Neural progenitor cell (in vitro differentiated cells): Measurements from ENCODE around the gene PDP2.

Experiments
- EZH2 ChIP-seq: fragments of 200-600 bp; sonication (generic); IDR thresholded peaks from 2 replicates; pipeline ENCODE4 v1.6.1; 2017; ENCODE audit warnings: antibody characterized with exemption, mild to moderate bottlenecking, moderate library complexity
- TF ChIP-seq, protein P1 (sequence below): fragments of 200-600 bp; sonication (generic); IDR thresholded peaks from 2 replicates; pipeline ENCODE4 v1.5.1; 2017; ENCODE audit warnings: antibody characterized with exemption, mild to moderate bottlenecking

DNA sequence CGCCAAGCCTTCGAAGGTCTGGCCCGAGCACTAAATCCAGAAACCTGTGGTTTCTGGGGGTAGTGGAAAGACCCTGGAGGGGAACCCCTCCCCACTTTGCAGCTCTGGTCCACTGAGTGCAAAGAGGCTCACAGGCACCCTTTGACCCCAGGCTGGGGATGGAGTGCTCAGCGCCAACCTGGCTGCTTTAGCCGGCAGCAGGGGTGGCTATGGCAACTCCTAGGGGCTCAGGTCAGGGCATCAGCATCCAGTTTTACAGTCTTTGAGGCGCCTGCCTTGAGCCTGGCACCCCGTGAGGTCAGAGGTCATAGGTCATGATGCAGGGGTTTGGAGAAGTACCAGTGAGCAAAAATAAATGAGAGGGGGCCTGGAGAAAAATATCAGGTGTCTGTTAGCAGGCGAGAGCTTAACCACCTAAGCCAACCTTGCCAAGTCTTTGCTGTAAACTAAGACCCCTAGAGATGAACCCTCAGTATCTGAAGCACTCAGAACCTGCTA lies 18.2 kb upstream of the PDP2 start:
- TF ChIP-seq, protein P1, sequence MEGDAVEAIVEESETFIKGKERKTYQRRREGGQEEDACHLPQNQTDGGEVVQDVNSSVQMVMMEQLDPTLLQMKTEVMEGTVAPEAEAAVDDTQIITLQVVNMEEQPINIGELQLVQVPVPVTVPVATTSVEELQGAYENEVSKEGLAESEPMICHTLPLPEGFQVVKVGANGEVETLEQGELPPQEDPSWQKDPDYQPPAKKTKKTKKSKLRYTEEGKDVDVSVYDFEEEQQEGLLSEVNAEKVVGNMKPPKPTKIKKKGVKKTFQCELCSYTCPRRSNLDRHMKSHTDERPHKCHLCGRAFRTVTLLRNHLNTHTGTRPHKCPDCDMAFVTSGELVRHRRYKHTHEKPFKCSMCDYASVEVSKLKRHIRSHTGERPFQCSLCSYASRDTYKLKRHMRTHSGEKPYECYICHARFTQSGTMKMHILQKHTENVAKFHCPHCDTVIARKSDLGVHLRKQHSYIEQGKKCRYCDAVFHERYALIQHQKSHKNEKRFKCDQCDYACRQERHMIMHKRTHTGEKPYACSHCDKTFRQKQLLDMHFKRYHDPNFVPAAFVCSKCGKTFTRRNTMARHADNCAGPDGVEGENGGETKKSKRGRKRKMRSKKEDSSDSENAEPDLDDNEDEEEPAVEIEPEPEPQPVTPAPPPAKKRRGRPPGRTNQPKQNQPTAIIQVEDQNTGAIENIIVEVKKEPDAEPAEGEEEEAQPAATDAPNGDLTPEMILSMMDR: no peak
- TF ChIP-seq EZH2: no peak
